Epithelial cell of esophagus (primary cell): ENCODE results near the gene NODAL.
A peak's percentile ranks its signal among the peaks of the same experiment; 100 is the strongest.

Source experiments
- DNase-seq: peaks from one replicate; pipeline ENCODE4 v3.0.0; 2010; ENCODE audit warnings: low read depth
- H3K4me3 ChIP-seq: 2 replicates; pipeline ENCODE4 v1.5.1; 2011; ENCODE audit warnings: mild to moderate bottlenecking, low read length, control low read depth
- CTCF ChIP-seq: IDR thresholded peaks from 2 replicates; pipeline ENCODE4 v1.5.1; 2011; ENCODE audit warnings: low read depth, mild to moderate bottlenecking, low read length, control low read depth, inconsistent platforms; ENCODE audit not compliant: insufficient read depth; ENCODE audit errors: missing control alignments

The NODAL gene

GRCh38 chr10:70461397-70462348, 20.2 kb upstream of the NODAL start:
- no peak overlapping the region for H3K4me3 ChIP-seq
- peak; percentile 75 for TF ChIP-seq CTCF
- peak; percentile 67 for DNase-seq

- H3K4me3 ChIP-seq = no peak overlapping the region
- no peak for DNase-seq
- TF ChIP-seq CTCF = no peak
Measured at GRCh38 chr10:70459774-70460490, 18.5 kb upstream of the NODAL start.

- DNase-seq = no peak
- H3K4me3 ChIP-seq = no peak overlapping the region
- no peak for TF ChIP-seq CTCF
Measured at GRCh38 chr10:70459061-70459773, 17.7 kb upstream of the NODAL start.

- no peak for TF ChIP-seq CTCF
- peak; percentile 69 for DNase-seq
- H3K4me3 ChIP-seq = no peak overlapping the region
Measured at GRCh38 chr10:70458329-70459060, 17.0 kb upstream of the NODAL start.

- TF ChIP-seq CTCF = no peak
- DNase-seq = no peak
- H3K4me3 ChIP-seq = no peak overlapping the region
Measured at GRCh38 chr10:70457759-70458305, 16.4 kb upstream of the NODAL start.

GRCh38 chr10:70456164-70456563, 14.7 kb upstream of the NODAL start:
- TF ChIP-seq CTCF = no peak
- DNase-seq = no peak
- no peak overlapping the region for H3K4me3 ChIP-seq
